Endothelial cell of umbilical vein (primary cell): ENCODE data around the gene CD19. TPM values are rescaled to one million over a fixed set of nuclear protein-coding genes. Genes with fewer than 3 reads are reported as not detected.

Source experiments
- BruUV-seq: library from RNA; stranded (reverse); fragments of 400-500 nt; replicated peaks from 2 replicates; lab custom pipeline; 2021; lab: Mats Ljungman, UMichigan
- CTCF ChIA-PET: fragments of 300-600, 350-600 bp; sonication (Branson Sonifier 250); formaldehyde crosslinking; loops from one replicate; lab custom pipeline; 2021; ENCODE audit warnings: antibody characterized with exemption, inconsistent platforms; lab: Charles Lee
- POLR2A ChIA-PET: fragments of 300-600, 350-600 bp; sonication (Branson Sonifier 250); formaldehyde crosslinking; loops from one replicate; lab custom pipeline; 2021; ENCODE audit warnings: antibody characterized with exemption, inconsistent platforms; lab: Charles Lee
- DNase-seq: peaks from one replicate; pipeline ENCODE4 v3.0.0-alpha.2; 2011; ENCODE audit warnings: low read depth, low spot score
- FAIRE-seq: peaks from 2 replicates; lab custom pipeline; 2011; peaks lifted over from hg19 to GRCh38; lab: Jason Lieb, UNC
- H2AFZ ChIP-seq: 2 replicates; pipeline ENCODE4 v1.6.0; 2012; ENCODE audit warnings: low read depth, low read length, control low read depth, inconsistent platforms
- H3K27ac ChIP-seq: 2 replicates; pipeline ENCODE4 v1.5.1; 2011; ENCODE audit warnings: low read depth, mild to moderate bottlenecking, control low read depth, low read length, moderate library complexity; ENCODE audit not compliant: insufficient read depth
- H3K27me3 ChIP-seq, 2 experiments: 2 replicates each; pipeline versions ENCODE4 v1.6.0 to v1.6.1; 2011; ENCODE audit warnings: low read length in 2 of 2, mixed read lengths in 1 of 2; ENCODE audit not compliant: control insufficient read depth in 2 of 2, insufficient read depth in 2 of 2
- H3K36me3 ChIP-seq, 2 experiments: 2 replicates in 1 of 2; 3 replicates in 1 of 2; pipeline ENCODE4 v1.5.1; 2011; ENCODE audit warnings: low read length in 2 of 2, mild to moderate bottlenecking in 1 of 2, moderate library complexity in 1 of 2; ENCODE audit not compliant: control insufficient read depth in 2 of 2, insufficient read depth in 2 of 2; ENCODE audit errors: extremely low read depth in 1 of 2
- H3K4me1 ChIP-seq: 3 replicates; pipeline ENCODE4 v1.5.1; 2011; ENCODE audit warnings: mild to moderate bottlenecking, low read length; ENCODE audit not compliant: control insufficient read depth, insufficient read depth; ENCODE audit errors: extremely low read depth
- H3K4me2 ChIP-seq: 2 replicates; pipeline ENCODE4 v1.6.1; 2011; ENCODE audit warnings: low read length, control low read depth, mixed read lengths; ENCODE audit not compliant: insufficient read depth
- H3K4me3 ChIP-seq, 3 experiments: fragments of 200-600 bp in 1 of 3; sonication (generic), shearing (Covaris generic) in 1 of 3; replicated peaks in 1 of 3; 2 replicates each; pipeline ENCODE4 v1.5.1; 2011 to 2016; ENCODE audit warnings: control low read depth in 3 of 3, low read length in 3 of 3, mild to moderate bottlenecking in 2 of 3, inconsistent platforms in 1 of 3, low read depth in 1 of 3, moderate library complexity in 1 of 3; ENCODE audit not compliant: insufficient read depth in 1 of 3
- H3K79me2 ChIP-seq: 2 replicates; pipeline ENCODE4 v1.6.0; 2012; ENCODE audit warnings: low read length, inconsistent platforms; ENCODE audit not compliant: control insufficient read depth, insufficient read depth
- H3K9ac ChIP-seq: replicated peaks from 2 replicates; pipeline ENCODE3; 2011; ENCODE audit warnings: low read length, control low read depth; ENCODE audit not compliant: insufficient read depth; ENCODE audit errors: extremely low read depth
- H3K9me1 ChIP-seq: replicated peaks from 3 replicates; pipeline ENCODE4 v1.6.0; 2011; ENCODE audit warnings: mild to moderate bottlenecking, low read length; ENCODE audit not compliant: control insufficient read depth, insufficient read depth; ENCODE audit errors: extremely low read depth
- H3K9me3 ChIP-seq: replicated peaks from 2 replicates; pipeline ENCODE4 v1.5.1; 2012; ENCODE audit warnings: low read length, inconsistent platforms; ENCODE audit not compliant: control insufficient read depth, insufficient read depth
- H4K20me1 ChIP-seq: replicated peaks from 2 replicates; pipeline ENCODE3; 2011; ENCODE audit warnings: mild to moderate bottlenecking, low read length; ENCODE audit not compliant: control insufficient read depth, insufficient read depth; ENCODE audit errors: extremely low read depth
- FOS ChIP-seq: IDR thresholded peaks from 2 replicates; pipeline ENCODE4 v1.6.1; 2011; ENCODE audit warnings: mild to moderate bottlenecking, low read length, moderate library complexity, borderline replicate concordance; ENCODE audit not compliant: insufficient read depth
- GATA2 ChIP-seq: IDR thresholded peaks from 2 replicates; pipeline ENCODE4 v1.7.0; 2011; ENCODE audit warnings: low read depth, mild to moderate bottlenecking, moderate library complexity, mixed read lengths, low read length; ENCODE audit not compliant: insufficient read length, insufficient read depth
- JUN ChIP-seq: IDR thresholded peaks from 2 replicates; pipeline ENCODE4 v1.6.1; 2011; ENCODE audit warnings: borderline replicate concordance, low read depth; ENCODE audit not compliant: insufficient read length, insufficient read depth
- POLR2A ChIP-seq: IDR thresholded peaks from 2 replicates; pipeline ENCODE4 v1.6.1; 2012; ENCODE audit warnings: low read depth, mild to moderate bottlenecking, control low read depth, low read length
- POLR2AphosphoS5 ChIP-seq: IDR thresholded peaks from 2 replicates; pipeline ENCODE4 v1.6.1; 2012; ENCODE audit warnings: low read depth, mild to moderate bottlenecking, control low read depth, low read length, moderate library complexity; ENCODE audit not compliant: insufficient read depth
- dilution Hi-C: fragments of 300-500 bp; cut with MboI; formaldehyde crosslinking; loops from one replicate; pipeline ENCODE4 v1.15.0; 2019; ENCODE audit warnings: low sequenced_read_pairs; ENCODE audit not compliant: extremely low pct_ligation_motif_present
- intact Hi-C: fragments of 100-400 bp; cut with micrococcal nuclease; formaldehyde crosslinking; loops from one replicate; pipeline ENCODE4 v1.10.0; 2022
- polyA plus RNA-seq, 4 experiments: library from polyadenylated mRNA; depleted of rRNA in 3 of 4; stranded (reverse) in 3 of 4; unstranded in 1 of 4; fragments of >200 nt; gene quantifications; 2 replicates each; pipeline versions ENCODE4 v1.2.1 to v1.2.3, GENCODE V29; 2011 to 2012; ENCODE audit warnings: missing spikeins in 1 of 4
- total RNA-seq: library from RNA; stranded (reverse); gene quantifications from 2 replicates; pipeline ENCODE4 v1.2.3, GENCODE V29; 2021
- TF ChIP-seq, protein P1 (sequence below): IDR thresholded peaks from 2 replicates; pipeline ENCODE4 v1.6.1; 2011; ENCODE audit not compliant: insufficient read depth, insufficient read length
- TF ChIP-seq, protein P2 (sequence below), 2 donors: IDR thresholded peaks; 1 replicate in 1 of 2; 2 replicates in 1 of 2; pipeline ENCODE4 v1.5.1; 2011; ENCODE audit warnings: low read length in 2 of 2, mild to moderate bottlenecking in 2 of 2, moderate library complexity in 2 of 2, control low read depth in 1 of 2, inconsistent platforms in 1 of 2, low read depth in 1 of 2; ENCODE audit not compliant: insufficient read depth in 1 of 2; ENCODE audit errors: extremely low read depth in 1 of 2

CD19 gene
- total and polyA plus RNA-seq, 2 donors (not counting 3 experiments of a cell fraction or from before 2014, with no cell fraction given) = 0.06 TPM; not detected in 1

DNA sequence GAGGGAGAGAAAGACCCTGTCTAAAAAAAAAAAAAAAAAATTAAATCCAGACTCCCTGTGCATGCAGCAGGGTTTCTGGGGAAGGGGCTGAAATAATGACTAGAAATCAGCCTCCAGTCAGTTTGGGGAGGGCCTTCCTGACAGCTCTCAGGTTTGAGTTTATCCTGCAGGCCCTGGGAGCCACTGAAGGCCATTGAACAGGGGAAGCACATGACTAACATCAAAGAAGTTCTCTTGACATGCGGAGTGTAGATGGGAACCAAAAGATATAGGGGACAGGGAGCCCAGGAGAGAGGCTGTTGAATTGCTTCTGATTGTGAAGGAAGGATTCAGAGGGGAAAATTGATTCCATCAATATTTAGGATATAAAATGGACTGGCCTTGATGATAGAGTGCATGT is 4.0 kb upstream of the CD19 start:
- no TSS peak for BruUV-seq
- Histone ChIP-seq H2AFZ (no peak overlapping the region), H3K4me1 (no peaks in the 10 kb centered on the region), H4K20me1 (no peaks in the 10 kb centered on the region), H3K9ac (no peak overlapping the region), H3K9me1 (no peaks in the 10 kb centered on the region), H3K9me3 (no peaks in the 10 kb centered on the region), H3K4me3 (no peak overlapping the region), H3K27me3 (no peaks in the 10 kb centered on the region), H3K36me3 (no peaks in the 10 kb centered on the region), H3K79me2 (no peaks in the 10 kb centered on the region), H3K27ac (no peak overlapping the region), H3K4me2 (no peak overlapping the region)
- no peak for FAIRE-seq
- no peak for DNase-seq
- dilution Hi-C loops (no loop called here), intact Hi-C loops (no loop called here)
- ChIA-PET CTCF (interaction anchor here (1.1 to 4.1 kb wide), 2 partner anchors 9 to 17 kb away, joined by 3 to 27 read pairs; no protein-coding TSS in a partner anchor), POLR2A (no interaction called here)
- TF ChIP-seq FOS = no peak

DNA sequence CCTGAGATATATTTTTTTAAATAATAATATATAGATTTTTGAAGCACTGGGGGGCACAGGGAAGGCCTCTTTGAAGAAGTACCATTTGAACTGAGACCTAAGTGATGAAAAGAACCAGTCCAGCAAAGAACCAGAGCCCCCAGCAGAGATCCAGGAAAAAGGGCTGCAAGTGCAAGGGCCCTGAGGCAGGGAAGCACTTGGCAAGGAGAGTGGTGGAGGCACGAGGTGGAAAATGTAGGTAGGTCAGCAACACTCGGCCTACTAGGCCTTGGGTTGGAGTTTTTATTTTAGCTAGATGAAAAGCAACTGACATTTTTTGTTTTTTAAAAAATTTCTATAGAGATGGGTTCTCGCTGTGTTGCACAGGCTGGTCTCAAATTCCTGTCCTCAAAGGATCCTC is 1.6 kb upstream of the CD19 start:
- POLR2A ChIA-PET = no interaction called here
- FAIRE-seq = no peak
- H3K4me3 ChIP-seq = no peak overlapping the region
- no peaks in the 10 kb centered on the region for H3K9me1 ChIP-seq
- intact Hi-C loops = no loop called here
- no peak overlapping the region for H3K4me2 ChIP-seq
- H3K36me3 ChIP-seq = no peaks in the 10 kb centered on the region
- no peaks in the 10 kb centered on the region for H3K9me3 ChIP-seq
- H3K79me2 ChIP-seq = no peaks in the 10 kb centered on the region
- no peak for DNase-seq
- H3K4me1 ChIP-seq = no peaks in the 10 kb centered on the region
- H3K27me3 ChIP-seq = no peaks in the 10 kb centered on the region
- no peaks in the 10 kb centered on the region for H4K20me1 ChIP-seq
- dilution Hi-C loops = no loop called here
- BruUV-seq = no TSS peak
- H2AFZ ChIP-seq = no peak overlapping the region
- CTCF ChIA-PET = interaction anchor here (1.0 kb wide), 1 partner anchor 15 kb away, joined by 3 read pairs; no protein-coding TSS in a partner anchor
- H3K27ac ChIP-seq = no peak overlapping the region
- TF ChIP-seq POLR2AphosphoS5 (no peak), JUN (no peak), GATA2 (no peak), FOS (no peak), POLR2A (no peak)
- TF ChIP-seq, protein P1, sequence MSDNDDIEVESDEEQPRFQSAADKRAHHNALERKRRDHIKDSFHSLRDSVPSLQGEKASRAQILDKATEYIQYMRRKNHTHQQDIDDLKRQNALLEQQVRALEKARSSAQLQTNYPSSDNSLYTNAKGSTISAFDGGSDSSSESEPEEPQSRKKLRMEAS = no peak
- TF ChIP-seq, protein P2, sequence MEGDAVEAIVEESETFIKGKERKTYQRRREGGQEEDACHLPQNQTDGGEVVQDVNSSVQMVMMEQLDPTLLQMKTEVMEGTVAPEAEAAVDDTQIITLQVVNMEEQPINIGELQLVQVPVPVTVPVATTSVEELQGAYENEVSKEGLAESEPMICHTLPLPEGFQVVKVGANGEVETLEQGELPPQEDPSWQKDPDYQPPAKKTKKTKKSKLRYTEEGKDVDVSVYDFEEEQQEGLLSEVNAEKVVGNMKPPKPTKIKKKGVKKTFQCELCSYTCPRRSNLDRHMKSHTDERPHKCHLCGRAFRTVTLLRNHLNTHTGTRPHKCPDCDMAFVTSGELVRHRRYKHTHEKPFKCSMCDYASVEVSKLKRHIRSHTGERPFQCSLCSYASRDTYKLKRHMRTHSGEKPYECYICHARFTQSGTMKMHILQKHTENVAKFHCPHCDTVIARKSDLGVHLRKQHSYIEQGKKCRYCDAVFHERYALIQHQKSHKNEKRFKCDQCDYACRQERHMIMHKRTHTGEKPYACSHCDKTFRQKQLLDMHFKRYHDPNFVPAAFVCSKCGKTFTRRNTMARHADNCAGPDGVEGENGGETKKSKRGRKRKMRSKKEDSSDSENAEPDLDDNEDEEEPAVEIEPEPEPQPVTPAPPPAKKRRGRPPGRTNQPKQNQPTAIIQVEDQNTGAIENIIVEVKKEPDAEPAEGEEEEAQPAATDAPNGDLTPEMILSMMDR (IDR thresholded peaks at IDR 0.05; ENCODE audit: extremely low read depth in 1 of 2, insufficient read depth in 1 of 2, low read depth in 1 of 2, low read length in 2 of 2) = no peak
- H3K9ac ChIP-seq = no peak overlapping the region
